GM18520 (cell line): ENCODE data around the gene AFF3.
"Not testable (repeated sequence)": the region's sequence is repeated elsewhere in the genome, so short reads cannot be mapped to it uniquely, and the experiment has no call there.

Experiments
- ATAC-seq: cut with Tn5 transposase; IDR thresholded peaks from one replicate; pipeline ENCODE4 v1.9.1; 2021; ENCODE audit not compliant: unreplicated experiment

The AFF3 gene

DNA sequence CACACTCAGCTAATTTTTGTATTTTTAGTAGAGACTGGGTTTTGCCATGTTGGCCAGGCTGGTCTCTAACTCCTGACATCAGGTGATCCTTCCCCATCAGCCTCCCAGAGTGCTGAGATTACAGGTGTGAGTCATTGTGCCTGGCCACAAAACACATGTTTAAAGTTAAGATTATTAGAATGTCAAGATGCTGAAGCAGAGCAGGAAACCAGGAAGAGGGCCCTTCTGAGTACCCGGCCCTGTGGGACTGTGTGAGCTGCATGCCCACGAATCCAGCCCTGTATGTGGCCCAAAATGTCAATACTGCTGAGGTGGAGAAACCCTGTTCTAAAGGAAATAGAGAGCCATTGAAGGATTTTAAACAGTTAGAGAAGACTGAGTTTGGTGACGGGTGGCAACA, 621.6 kb downstream of the AFF3 start:
- no peak for ATAC-seq

DNA sequence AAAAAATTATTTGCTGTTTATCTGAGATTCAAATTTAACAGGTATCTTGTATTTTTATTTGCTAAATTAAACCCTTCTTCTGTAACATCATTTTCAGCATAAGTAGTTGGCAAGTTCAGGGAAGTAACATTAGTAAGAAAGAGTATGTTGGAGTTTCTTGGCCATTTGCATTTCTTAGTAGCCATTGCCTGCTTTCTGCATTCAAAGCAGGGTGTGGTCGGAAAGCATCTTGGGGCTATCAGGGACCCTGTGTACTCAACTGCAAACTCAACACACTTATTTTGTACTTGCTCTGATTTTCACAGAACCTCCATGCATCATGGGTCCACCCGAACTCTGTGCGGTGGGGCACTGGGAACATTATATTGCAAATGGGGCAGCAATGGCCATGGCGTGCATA, 622.2 kb downstream of the AFF3 start:
- ATAC-seq = no peak

DNA sequence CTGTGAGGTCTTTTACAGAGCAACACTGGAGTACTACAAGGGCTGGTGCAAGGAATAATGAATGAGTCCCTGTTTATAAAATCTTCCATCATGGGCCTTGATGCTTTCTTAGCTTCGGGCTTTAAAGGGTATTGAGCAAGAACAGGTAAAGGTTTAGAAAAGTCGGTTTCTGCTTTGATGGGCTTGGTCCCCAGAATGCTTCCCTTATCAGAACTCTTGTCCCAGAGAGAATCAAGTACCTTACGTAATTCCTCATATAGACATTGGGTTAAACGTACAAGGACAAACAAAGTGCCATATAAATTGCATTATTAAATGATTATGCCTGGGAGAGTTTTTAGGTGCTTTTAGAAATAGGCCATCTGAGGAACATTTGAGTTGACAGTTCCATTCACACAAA, 628.0 kb downstream of the AFF3 start:
- ATAC-seq = no peak

DNA sequence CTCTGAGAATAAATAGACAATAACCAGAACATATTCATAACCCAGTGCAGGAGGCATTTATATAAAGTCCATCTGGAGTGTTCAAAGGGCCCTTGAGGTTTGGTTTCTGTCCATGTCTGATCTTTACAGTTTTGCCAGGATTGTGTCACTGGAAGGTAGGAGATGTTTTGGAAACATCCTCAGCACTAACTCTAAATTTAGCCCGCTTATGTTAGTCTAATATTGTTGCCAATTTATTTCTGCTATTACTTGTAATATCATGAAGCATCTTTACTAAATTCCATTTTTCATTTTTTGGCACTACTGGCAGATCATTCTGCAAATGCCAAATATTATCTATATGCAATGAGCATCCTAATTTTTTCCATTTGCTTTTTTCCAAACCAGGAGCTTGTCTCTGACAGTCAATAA, 630.2 kb downstream of the AFF3 start:
- no peak for ATAC-seq

DNA sequence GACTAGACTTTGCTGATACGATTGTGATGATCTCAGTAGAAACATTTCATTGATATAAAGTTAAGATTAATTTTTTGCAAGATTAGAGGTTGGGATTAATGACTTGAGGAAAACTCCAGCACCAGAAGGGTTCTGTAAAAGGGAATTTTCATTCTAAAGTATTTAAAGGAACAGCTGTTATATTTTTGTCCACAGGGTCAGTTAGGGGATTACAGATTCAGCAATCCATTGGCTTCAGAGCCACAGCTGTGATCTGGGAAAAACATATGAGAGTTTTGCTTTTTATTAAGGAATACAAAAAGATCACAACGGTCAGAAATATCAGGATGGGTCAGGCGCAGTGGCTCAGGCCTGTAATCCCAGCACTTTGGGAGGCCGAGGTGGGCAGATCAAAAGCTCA, 633.0 kb downstream of the AFF3 start:
- ATAC-seq = no peak

DNA sequence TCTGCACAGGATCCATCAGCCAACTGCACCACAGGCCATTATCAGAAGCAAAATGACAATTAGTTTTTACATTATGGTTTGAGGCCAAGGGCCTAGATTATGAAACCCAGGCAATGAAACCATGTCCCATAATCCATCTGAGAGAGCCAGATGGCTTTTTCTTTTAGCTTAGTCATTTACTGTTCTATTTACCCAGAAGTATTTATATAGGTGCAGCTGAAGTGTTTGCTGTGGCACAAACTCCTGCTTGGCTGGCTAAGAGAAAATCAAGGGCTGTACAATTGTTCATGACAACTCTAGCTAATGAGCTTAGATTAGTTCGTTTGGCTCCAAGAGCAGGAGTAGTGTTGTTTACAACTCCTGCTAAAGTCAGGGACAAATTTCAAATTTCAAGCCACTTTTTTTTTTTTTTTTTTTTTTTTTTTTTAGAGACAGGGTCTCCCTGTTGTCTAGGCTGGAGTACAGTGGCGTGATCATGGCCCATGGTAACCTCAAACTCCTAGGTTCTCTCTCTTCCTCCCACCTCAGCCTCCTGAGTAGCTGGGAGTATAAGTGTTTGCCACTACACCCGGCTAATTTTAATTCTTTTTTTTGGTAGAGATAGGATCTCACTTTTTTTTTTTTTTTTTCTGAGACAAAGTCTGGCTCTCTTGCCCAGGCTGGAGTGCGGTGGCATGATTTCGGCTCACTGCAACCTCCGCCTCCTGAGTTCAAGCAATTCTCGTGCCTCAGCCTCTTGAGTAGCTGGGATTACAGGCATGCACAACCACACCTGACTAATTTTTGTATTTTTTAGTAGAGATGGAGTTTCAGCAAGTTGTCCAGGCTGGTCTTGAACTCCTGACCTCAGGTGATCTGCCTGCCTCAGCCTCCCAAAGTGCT, 634.2 kb downstream of the AFF3 start:
- no peak for ATAC-seq

DNA sequence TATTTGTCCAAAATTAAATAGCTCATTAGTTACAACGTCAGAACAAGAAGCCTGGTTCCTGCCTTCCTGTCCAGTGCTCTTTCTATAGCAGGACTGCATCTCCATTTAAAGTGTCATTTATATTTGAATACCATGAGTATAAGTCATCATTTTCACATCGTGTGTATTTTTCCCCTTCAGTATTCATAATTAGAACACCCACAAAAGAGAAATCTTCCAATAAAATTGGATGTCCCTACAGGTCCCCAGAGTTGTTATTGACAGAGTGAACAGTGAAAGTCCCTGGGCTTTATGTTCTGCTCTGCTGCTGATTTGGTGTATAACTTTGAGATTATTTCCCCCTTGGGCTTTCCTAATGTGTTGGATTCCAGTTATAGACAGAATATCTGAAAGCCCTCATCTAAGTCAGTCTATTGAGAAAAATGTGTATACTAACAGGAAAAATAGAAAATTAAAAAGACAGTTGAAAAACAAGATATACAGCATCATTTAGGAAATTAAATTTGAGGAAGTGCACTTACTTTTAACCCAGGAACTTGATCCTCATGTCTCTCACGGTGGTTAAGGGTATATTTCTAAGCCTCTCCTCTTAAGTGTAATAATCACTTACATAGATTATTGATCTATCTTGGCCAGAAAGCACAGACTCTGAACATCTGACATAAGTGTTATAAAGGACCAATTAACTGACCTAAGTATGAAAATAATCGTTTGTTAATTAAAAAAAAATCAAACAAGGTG, 637.4 kb downstream of the AFF3 start:
- no peak for ATAC-seq

DNA sequence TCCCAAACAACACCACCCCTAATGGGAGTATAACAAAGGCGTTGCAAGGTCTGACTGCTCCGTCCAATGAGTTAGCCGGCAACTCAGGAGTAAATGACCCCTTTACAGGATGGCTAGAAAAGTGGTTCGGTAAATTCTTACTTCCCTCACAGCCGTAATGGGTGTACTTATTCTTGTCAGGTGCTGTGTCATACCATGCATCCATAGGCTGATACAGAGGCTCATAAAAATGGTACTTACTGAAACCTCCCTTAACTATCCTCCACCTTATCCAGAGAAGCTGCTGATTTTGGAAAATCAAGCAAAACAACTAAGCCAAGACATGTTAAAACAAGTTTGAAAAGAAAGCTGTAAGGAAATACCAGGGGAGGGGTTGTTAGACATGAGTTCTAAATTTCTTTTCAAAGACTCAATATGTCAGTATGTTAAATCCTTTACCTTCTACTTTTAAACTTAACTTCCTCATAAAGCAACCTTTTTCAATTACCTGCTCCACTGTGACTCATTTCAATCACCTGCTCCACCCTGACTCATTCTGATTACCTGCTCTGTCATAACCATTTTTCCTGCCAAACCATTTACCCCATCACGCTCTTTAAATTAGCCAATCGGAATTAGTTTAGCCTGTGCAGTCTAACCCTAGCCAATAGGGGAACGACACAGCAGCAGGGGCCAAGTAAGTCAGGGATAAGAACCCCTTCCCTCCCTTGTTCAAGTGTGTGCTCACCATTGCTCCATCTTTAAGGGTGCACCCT, 638.6 kb downstream of the AFF3 start:
- ATAC-seq = not testable (repeated sequence)

DNA sequence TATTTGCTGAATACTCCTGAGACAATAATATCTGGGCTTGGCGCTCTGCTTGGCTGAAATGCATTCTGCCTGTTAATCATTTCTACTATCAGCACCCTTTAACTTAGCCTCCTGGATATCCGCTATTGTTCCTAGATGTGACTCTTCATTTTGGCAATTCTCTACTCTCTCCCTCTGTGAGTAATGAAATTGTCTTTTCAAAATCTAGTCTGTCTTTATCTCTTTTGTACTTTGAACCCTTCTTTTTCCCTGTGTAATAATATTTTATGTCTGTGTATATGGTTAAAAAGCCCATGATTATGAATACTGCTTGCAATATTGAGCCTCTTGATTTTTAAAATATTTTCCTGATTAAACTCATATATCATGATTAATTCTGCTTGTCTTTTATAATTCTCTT, 646.4 kb downstream of the AFF3 start:
- no peak for ATAC-seq
